Stimulated activated naive CD8-positive, alpha-beta T cell treated with anti-CD3 and anti-CD28 coated beads, Interleukin-15, Interleukin-2, amounts not matched to agents 100 ng/mL and 50 ng/mL, for 24 hours (primary cell): ENCODE measurements around the gene CYP11A1.
A peak's percentile ranks its signal among the peaks of the same experiment; 100 is the strongest.
"Not testable (repeated sequence)": the region's sequence is repeated elsewhere in the genome, so short reads cannot be mapped to it uniquely, and the experiment has no call there.

ENCODE experiments used
- H3K27ac Mint-ChIP-seq: one replicate; pipeline ENCODE4 v1.8.0; 2021; ENCODE audit warnings: mild to moderate bottlenecking, mixed read lengths
- H3K27me3 Mint-ChIP-seq: one replicate; pipeline ENCODE4 v1.8.0; 2021; ENCODE audit warnings: mixed read lengths
- H3K36me3 Mint-ChIP-seq: one replicate; pipeline ENCODE4 v1.8.0; 2021; ENCODE audit warnings: low read depth, mixed read lengths
- H3K4me1 Mint-ChIP-seq: one replicate; pipeline ENCODE4 v1.8.0; 2021; ENCODE audit warnings: low read depth, mixed read lengths
- H3K4me3 Mint-ChIP-seq: one replicate; pipeline ENCODE4 v1.8.0; 2021; ENCODE audit warnings: mild to moderate bottlenecking, mixed read lengths
- H3K9me3 Mint-ChIP-seq: one replicate; pipeline ENCODE4 v1.8.0; 2021; ENCODE audit warnings: mixed read lengths

The CYP11A1 gene

DNA sequence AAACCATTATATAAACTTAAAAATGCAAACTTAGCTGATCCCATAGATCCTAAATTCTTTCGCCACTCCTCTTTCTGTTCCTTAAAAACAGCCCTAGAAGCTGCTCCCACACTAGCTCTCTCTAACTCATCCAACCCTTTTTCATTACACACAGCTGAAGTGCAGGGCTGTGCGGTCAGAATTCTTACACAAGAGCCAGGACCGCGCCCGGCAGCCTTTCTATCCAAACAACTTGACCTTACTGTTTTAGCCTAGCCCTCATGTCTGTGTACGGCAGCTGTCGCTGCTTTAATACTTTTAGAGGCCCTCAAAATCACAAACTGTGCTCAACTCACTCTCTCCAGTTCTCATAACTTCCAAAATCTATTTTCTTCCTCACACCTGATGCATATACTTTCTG, 9.9 kb downstream of the CYP11A1 start:
- not testable (repeated sequence) for H3K27ac Mint-ChIP-seq, H3K4me1 Mint-ChIP-seq, H3K36me3 Mint-ChIP-seq

DNA sequence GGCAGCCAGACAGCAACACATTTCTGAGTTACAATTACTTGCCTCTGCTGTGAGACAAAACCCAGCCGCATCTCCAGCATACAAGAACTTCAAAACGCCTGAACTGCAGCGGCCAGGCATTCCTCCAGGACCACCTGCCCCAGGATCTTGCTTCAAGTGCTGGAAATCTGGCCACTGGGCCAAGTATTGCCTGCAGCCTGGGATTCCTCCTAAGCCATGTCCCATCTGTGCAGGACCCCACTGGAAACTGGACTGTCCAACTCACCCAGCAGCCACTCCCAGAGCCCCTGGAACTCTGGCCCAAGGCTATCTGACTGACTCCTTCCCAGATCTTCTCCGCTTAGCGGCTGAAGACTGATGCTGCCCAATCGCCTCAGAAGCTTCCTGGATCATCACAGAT, 11.4 kb downstream of the CYP11A1 start:
- not testable (repeated sequence) for H3K4me1 Mint-ChIP-seq, H3K36me3 Mint-ChIP-seq, H3K4me3 Mint-ChIP-seq, H3K27ac Mint-ChIP-seq
- Mint-ChIP-seq H3K27me3 (peaks cover 16% of the 10 kb centered on the region), H3K9me3 (peaks cover 16% of the 10 kb centered on the region)

More for the DNA sequence above, 9.9 kb downstream of the CYP11A1 start:
- H3K27me3 Mint-ChIP-seq = peaks cover 21% of the 10 kb centered on the region
- peaks cover 16% of the 10 kb centered on the region for H3K9me3 Mint-ChIP-seq
- not testable (repeated sequence) for H3K4me3 Mint-ChIP-seq

- not testable (repeated sequence) for H3K36me3 Mint-ChIP-seq, H3K4me3 Mint-ChIP-seq, H3K27ac Mint-ChIP-seq, H3K4me1 Mint-ChIP-seq
- Mint-ChIP-seq H3K27me3 (peaks cover 20% of the 10 kb centered on the region), H3K9me3 (peaks cover 16% of the 10 kb centered on the region)
These were observed 13.5 kb downstream of the CYP11A1 start for GRCh38 chr15:74353992-74354391.

- H3K27ac Mint-ChIP-seq = no peak overlapping the region
- no peaks in the 10 kb centered on the region for H3K36me3 Mint-ChIP-seq
- peaks cover 21% of the 10 kb centered on the region for H3K27me3 Mint-ChIP-seq
- H3K4me3 Mint-ChIP-seq = no peak overlapping the region
- H3K4me1 Mint-ChIP-seq = no peaks in the 10 kb centered on the region
- H3K9me3 Mint-ChIP-seq = peaks cover 16% of the 10 kb centered on the region
These were observed 15.0 kb downstream of the CYP11A1 start for GRCh38 chr15:74352393-74352910.

GRCh38 chr15:74351670-74352069, 15.8 kb downstream of the CYP11A1 start:
- H3K4me1 Mint-ChIP-seq = no peaks in the 10 kb centered on the region
- peaks cover 16% of the 10 kb centered on the region for H3K9me3 Mint-ChIP-seq
- H3K27ac Mint-ChIP-seq = no peak overlapping the region
- no peaks in the 10 kb centered on the region for H3K36me3 Mint-ChIP-seq
- H3K27me3 Mint-ChIP-seq = peaks cover 23% of the 10 kb centered on the region
- H3K4me3 Mint-ChIP-seq = no peak overlapping the region

DNA sequence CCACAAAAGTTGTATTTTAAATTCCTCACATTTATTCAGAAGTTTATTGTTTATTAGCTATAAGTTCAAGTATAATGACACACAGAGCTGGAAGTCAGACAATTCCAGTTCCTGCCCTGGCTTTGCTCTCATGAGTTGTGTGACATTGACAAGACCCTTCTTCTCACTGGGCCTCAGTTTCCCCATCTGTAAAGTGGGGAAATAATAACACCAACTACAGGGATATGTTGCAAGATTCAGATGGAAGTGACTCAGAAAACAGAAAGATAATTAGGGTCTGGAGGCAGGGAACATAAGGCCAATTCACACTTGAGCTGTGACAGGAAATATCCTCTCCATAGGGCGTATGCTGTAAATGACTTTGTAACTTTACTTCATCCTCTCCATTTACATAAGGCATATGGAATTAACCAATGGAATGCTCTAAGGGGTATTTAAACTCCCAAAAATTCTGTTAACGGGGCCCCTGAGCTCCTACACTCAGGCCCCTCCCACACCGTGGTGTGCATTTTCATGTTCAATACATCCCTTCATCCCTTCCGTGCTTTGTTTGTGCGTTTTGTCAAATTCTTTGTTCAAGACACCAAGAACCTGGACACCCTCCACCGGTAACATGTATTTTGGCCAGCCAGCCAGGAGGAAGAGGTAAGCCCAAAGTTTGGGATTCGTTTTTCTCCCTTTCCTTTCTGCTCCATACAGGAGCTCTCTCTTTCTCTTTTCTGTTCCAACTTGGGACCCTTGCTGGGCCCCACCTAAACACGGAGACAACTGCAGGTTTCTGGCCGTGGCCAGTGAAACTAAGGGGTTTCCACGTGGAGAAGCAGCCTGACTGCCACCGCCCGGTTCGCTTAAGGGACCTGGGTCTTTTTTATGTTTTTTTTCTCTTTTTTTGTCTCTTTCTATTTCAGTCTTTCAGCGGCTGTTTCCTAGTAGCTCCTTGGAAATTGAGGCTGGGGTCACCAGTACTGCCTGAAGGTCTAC, 16.9 kb downstream of the CYP11A1 start:
- Mint-ChIP-seq H3K4me1 (peaks cover 4% of the 10 kb centered on the region), H3K4me3 (no peak overlapping the region), H3K27me3 (peaks cover 23% of the 10 kb centered on the region), H3K36me3 (no peaks in the 10 kb centered on the region), H3K27ac (no peak overlapping the region), H3K9me3 (peaks cover 16% of the 10 kb centered on the region)

DNA sequence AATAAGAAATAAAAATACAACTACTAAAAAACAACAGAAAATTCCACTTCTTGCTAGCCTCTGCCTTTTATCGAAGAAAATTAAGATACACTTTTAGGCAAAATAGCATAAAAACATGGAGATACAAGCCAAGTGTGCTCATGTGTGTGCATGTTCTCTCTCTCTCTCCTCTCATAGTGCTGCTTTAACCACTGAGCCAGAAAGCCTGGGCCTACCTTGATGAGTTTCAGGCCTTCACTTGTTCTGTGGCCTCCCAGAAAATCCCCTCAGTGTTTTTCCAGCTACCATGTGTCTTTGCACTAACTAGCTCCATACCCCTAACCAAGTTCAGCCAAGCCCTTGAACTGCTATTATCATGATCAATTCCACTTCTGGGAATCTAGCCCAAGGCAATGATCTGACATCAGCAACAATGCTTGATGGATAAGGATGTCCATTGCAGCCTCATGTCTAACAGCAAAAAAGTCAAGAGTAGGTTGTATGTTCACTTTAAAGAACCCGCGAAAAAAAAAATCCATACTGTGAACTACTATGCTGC, 18.1 kb downstream of the CYP11A1 start:
- no peak overlapping the region for H3K4me3 Mint-ChIP-seq
- peaks cover 7% of the 10 kb centered on the region for H3K9me3 Mint-ChIP-seq
- H3K36me3 Mint-ChIP-seq = no peaks in the 10 kb centered on the region
- no peak overlapping the region for H3K27ac Mint-ChIP-seq
- H3K4me1 Mint-ChIP-seq = peaks cover 16% of the 10 kb centered on the region
- H3K27me3 Mint-ChIP-seq = peaks cover 14% of the 10 kb centered on the region

DNA sequence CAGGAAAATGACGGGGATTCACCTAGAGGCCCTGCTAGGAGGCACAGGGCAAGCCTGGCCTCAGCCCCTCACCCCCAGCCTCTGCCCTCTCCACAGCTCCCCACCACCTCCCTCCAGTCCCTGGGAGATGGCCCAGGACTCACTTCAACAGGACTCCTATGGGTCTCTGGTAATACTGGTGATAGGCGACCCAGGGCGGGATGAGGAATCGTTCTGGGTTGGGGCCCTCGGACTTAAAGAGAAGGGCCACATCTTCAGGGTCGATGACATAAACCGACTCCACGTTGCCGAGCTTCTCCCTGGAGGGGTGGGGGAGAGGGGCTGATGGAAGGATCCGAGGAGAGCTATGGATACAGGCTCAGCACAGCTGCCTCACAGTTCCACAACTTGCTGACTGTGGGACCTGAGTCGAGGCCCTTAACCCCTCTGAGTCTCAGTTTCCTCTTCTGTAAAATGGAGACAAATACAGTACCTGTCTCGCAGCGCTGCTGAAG, 19.6 kb downstream of the CYP11A1 start:
- peaks cover 10% of the 10 kb centered on the region for H3K27me3 Mint-ChIP-seq
- peaks cover 17% of the 10 kb centered on the region for H3K4me1 Mint-ChIP-seq
- H3K27ac Mint-ChIP-seq = peak overlapping the region; percentile 53
- H3K4me3 Mint-ChIP-seq = no peak overlapping the region
- no peaks in the 10 kb centered on the region for H3K36me3 Mint-ChIP-seq
- peaks cover 3% of the 10 kb centered on the region for H3K9me3 Mint-ChIP-seq

DNA sequence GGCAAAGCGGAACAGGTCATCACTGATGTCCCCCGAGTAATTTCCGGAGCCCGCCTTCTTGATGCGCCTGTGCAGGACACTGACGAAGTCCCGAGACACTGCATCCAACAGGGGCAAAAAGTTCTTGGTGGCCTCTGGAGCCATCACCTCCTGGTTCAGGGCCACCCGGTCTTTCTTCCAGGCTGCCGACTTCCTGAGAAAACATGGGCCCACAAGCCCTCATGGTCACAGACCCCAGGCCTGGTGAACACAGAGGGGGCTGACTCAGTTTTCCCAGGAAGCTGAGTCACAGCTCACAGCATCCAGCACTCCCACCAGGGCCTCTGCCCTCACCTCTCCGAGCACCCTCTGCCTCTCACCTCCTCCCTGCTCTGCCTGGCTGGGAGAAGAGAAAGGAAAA, 22.4 kb downstream of the CYP11A1 start:
- Mint-ChIP-seq H3K4me3 (peak overlapping the region; percentile 6), H3K4me1 (peaks cover 17% of the 10 kb centered on the region), H3K36me3 (no peaks in the 10 kb centered on the region), H3K27me3 (peaks cover 7% of the 10 kb centered on the region), H3K27ac (peak overlapping the region; percentile 49), H3K9me3 (no peaks in the 10 kb centered on the region)

DNA sequence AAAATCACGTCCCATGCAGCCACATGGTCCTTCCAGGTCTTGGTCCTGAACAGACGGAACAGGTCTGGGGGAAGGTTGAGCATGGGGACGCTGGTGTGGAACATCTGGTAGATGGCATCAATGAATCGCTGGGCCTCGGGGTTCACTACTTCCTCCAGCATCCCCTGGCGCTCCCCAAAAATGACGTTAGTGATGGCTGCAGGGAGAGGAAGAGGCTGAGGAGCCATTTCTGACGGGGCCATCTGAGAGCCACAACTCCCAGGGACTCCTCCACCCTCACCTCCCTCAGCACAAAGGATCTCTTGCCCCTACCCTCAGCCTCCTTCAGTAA, 23.7 kb downstream of the CYP11A1 start:
- Mint-ChIP-seq H3K4me3 (no peak overlapping the region), H3K27ac (no peak overlapping the region), H3K27me3 (peaks cover 3% of the 10 kb centered on the region), H3K9me3 (no peaks in the 10 kb centered on the region), H3K36me3 (no peaks in the 10 kb centered on the region), H3K4me1 (peaks cover 17% of the 10 kb centered on the region)

GRCh38 chr15:74343127-74343796, 24.2 kb downstream of the CYP11A1 start:
- no peak overlapping the region for H3K4me3 Mint-ChIP-seq
- no peaks in the 10 kb centered on the region for H3K9me3 Mint-ChIP-seq
- peaks cover 17% of the 10 kb centered on the region for H3K4me1 Mint-ChIP-seq
- H3K27ac Mint-ChIP-seq = no peak overlapping the region
- peaks cover 3% of the 10 kb centered on the region for H3K27me3 Mint-ChIP-seq
- no peaks in the 10 kb centered on the region for H3K36me3 Mint-ChIP-seq

DNA sequence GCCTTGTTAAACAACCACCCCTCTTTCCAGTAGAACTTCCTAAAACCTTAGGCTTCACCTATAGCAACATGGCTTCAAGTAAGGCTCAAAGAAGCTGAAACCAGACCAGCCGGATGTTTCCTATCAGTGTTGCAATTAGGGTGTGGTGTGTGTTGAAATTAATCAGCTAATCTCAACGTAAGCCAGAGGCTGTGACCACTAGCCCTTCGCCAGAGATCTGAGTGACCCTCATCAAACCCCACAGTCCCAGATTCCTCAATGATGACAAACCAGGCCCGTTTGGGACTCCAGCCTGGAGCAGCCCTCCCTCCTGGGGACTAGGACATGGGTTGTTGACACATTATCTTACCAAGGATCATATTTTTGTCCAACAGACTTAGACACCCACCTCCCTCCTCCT, 27.3 kb downstream of the CYP11A1 start:
- Mint-ChIP-seq H3K27ac (no peak overlapping the region), H3K27me3 (no peaks in the 10 kb centered on the region), H3K9me3 (no peaks in the 10 kb centered on the region), H3K4me3 (no peak overlapping the region), H3K36me3 (no peaks in the 10 kb centered on the region), H3K4me1 (peaks cover 8% of the 10 kb centered on the region)

DNA sequence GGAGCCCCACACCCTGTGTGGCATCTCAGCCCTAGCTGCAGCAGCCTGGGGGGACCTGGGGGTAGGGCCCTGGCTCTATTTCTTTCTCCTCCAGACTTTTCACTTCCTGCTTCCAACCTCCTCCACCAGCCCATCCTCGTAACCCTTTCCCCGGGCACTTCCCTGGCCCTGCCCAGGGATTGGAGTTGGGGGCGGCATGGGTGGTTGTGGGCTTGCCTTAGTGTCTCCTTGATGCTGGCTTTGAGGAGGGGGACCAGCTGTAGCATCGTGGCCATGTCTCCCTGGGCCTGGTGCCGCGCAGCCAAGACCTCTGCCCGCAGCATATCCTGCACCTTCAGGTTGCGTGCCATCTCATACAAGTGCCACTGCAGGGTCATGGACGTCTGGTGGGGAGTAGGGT, 28.1 kb downstream of the CYP11A1 start:
- H3K36me3 Mint-ChIP-seq = no peaks in the 10 kb centered on the region
- H3K4me3 Mint-ChIP-seq = no peak overlapping the region
- no peaks in the 10 kb centered on the region for H3K27me3 Mint-ChIP-seq
- H3K4me1 Mint-ChIP-seq = peaks cover under 1% of the 10 kb centered on the region
- no peak overlapping the region for H3K27ac Mint-ChIP-seq
- no peaks in the 10 kb centered on the region for H3K9me3 Mint-ChIP-seq

DNA sequence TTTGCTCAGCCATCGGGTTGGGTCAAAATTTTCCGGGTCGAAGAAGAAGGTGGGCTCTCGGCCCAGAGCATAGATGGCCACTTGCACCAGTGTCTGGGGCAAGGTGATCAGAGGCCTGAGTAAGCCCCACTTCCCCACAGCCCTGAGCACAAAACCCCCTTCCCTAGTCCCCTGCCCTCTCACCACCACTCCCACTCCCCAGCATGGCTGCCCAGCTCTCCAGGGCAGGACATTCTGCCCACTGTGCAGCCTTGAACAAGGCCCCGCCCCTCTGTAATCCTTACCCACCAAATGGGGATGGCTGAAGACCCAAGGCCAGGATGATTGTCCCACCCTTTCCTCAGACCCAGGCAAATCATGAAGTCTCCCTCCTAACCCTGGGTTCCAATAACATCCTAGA, 28.8 kb downstream of the CYP11A1 start:
- no peaks in the 10 kb centered on the region for H3K36me3 Mint-ChIP-seq
- H3K27ac Mint-ChIP-seq = no peak overlapping the region
- no peak overlapping the region for H3K4me3 Mint-ChIP-seq
- H3K9me3 Mint-ChIP-seq = no peaks in the 10 kb centered on the region
- no peaks in the 10 kb centered on the region for H3K27me3 Mint-ChIP-seq
- no peaks in the 10 kb centered on the region for H3K4me1 Mint-ChIP-seq

DNA sequence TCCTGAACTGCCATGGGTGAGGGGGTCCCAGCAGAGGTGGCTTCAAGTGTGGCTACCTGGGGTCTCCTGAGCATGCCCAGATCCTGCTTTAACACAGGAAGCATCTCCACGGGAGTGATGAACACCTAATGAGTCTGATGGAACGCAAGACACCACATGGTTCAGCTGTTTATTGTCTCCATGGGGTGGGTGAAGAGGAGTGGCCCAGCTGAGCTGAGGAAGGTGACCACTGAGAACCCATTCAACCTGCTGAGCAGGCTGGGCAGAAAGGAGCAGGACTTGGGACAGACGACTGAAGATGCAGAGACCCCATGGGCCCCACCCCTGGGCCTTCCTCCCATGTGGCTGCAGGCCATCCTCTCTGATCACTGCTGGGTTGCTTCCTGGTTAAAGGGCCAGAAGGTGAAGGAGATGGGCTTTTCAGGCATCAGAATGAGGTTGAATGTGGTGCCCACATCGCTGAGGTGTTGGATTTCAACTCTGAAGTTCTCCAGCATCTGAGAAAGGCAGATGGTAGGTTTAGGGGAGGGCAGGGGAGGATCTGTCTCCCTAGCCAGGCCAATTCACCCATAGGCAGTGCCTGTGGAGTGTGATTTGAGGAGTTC, 29.7 kb downstream of the CYP11A1 start:
- Mint-ChIP-seq H3K4me3 (no peak overlapping the region), H3K4me1 (no peaks in the 10 kb centered on the region), H3K27me3 (no peaks in the 10 kb centered on the region), H3K27ac (no peak overlapping the region), H3K9me3 (no peaks in the 10 kb centered on the region), H3K36me3 (no peaks in the 10 kb centered on the region)
